Ureter (tissue), 1 donor: ENCODE data around the gene DCC. TPM values are rescaled to one million over a fixed set of nuclear protein-coding genes. Genes with fewer than 3 reads are reported as not detected.

Source experiments
- DNase-seq: peaks from one replicate; pipeline ENCODE4 v3.0.0-alpha.2; 2020; ENCODE audit warnings: low spot score
- total RNA-seq: library from RNA; stranded (reverse); gene quantifications from one replicate; pipeline ENCODE4 v1.2.4, GENCODE V29; 2023
- donor health status: DM: yes; HTN: yes; CAD: no.

DCC gene
- total RNA-seq, 1 donor from 2014 or later, result 4.4 TPM

- DNase-seq, result no peak
Observed at GRCh38 chr18:53038608-53039007, 698.6 kb downstream of the DCC start.

DNA sequence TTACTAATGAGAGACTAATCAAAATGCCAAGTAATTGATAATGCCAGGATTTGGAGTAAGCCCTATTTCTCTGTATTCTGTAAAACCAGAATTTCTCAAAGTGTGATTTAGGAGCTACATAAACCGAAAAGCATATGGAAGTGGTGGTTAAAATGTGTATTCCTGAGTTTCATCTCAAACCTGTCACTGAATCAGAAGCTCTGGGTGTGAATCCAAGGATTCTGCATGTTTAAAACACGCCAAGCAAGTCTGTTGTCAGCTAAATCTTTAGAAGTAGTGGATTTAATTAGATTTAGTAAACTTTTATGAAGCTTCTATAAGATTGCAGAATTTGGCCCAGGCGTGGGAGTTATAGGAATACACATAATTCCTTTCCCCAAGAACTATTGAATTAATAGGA lies 700.3 kb downstream of the DCC start:
- DNase-seq, result no peak

DNA sequence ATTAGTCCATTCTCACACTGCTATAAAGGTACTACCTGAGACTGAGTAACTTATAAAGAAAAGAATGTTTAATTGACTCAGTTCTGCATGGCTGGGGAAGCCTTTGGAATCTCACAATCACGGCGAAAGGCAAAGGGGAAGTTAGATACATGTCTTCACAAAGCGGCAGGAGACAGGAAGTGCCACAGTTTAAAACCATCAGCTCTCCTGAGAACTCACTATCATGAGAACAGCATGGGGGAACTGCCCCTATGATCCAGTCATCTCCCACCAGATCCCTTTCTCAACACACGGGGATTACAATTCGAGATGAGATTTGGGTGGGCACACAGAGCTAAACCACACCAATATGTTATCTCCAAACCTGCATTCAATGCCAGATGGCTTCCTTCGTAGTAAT lies 716.1 kb downstream of the DCC start:
- DNase-seq, result no peak

DNA sequence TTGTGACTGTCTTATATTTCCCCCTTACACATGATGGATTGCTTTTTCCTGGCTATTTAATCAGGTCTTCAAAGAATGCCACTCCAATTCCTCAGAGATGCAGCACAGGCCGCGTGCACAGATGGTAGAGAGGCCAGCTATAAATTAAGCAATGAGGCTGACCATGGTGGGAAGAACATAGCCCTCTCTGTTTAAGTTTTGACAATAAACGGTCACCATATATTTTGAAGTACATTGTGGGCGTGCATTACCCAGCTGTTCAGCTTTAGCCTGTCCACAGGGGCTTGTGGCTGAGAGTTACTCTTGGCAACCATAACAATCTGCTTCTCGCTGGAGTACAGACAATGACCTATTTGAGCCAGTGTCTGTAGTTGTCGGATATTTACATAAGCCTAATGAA lies 730.8 kb downstream of the DCC start:
- DNase-seq, result no peak

DNA sequence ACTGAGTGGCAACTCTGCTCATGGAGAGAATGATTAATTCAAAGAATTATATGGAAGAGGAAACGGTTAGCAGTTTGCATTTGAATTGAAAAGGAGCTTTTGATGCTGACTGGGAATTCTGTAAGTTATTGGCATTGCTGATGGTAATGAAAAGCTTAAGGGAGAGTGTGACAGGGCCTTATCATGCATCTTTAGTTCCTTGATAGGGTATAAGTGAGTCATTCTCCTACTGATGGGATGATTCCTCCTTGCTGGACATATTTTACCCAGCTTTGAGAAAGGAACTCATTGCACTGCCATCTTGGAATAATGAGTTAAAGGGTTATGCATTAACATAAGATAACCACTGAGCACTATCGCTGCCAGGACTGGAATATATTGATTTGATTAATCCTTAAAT lies 740.7 kb downstream of the DCC start:
- no peak for DNase-seq

DNA sequence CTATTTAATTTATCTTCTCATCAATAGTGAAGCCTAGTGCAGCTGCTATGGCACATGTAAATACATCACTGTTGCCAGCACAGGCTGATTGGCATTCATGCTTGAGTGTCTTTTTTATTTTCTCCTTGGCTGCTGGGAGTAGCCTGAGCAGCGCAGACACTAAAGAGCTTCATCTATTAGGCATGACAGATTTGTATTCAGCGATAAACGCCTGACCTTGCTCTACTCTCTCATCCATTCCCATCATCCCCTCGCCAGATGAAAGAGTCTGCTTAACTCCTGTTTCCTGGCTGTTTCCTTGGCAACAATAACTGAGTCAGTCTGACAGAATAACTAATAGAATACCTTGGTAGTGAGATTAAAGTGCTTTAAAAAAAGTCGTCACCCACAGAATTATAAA lies 753.6 kb downstream of the DCC start:
- DNase-seq, result no peak

GRCh38 chr18:53101536-53102105 lies 761.6 kb downstream of the DCC start:
- DNase-seq, result no peak

GRCh38 chr18:53114441-53114840 lies 774.4 kb downstream of the DCC start:
- no peak for DNase-seq

- DNase-seq, result no peak
Observed at GRCh38 chr18:53115876-53116585, 776.0 kb downstream of the DCC start.

- DNase-seq, result no peak
Observed at GRCh38 chr18:53117851-53118250, 777.9 kb downstream of the DCC start.

GRCh38 chr18:53126210-53126609 lies 786.2 kb downstream of the DCC start:
- no peak for DNase-seq

- DNase-seq, result no peak
Observed at GRCh38 chr18:53131001-53131400, 791.0 kb downstream of the DCC start.

- no peak for DNase-seq
Observed at GRCh38 chr18:53134711-53135110, 794.7 kb downstream of the DCC start.

- no peak for DNase-seq
Observed at GRCh38 chr18:53135654-53136053, 795.7 kb downstream of the DCC start.

DNA sequence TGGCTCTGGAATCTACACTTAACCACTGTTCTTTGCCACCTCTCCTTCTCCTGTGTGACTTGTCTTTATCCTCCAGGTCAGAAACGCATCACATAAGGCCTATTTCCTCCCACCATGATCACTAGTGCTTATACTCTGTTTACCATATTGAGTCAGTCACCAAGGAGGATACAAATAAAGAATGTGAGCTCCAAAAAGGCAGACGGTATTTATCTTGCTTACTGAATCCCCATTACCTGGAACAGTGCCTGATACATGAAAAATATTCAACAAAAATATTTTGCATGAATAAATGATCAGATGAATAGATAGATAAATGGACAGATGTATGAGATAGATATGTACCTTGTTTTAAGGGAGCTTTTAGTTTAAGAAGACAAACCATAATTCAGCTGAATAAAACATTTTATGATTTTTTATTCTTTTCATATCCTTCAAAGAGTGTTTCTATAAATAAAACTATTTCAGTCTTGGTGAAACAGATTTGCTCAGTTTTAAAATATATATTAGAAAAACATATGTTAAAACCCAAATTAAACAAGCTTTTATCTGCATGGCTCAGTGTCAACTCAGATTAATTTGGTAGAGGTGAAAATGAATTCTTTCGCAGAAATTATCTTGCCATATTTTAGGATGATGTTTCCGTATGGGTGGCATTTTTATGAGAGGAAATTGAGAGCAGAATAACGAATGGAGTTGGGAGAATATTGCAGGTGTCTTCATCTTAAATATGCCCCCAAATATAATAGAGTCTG lies 799.9 kb downstream of the DCC start:
- no peak for DNase-seq

DNA sequence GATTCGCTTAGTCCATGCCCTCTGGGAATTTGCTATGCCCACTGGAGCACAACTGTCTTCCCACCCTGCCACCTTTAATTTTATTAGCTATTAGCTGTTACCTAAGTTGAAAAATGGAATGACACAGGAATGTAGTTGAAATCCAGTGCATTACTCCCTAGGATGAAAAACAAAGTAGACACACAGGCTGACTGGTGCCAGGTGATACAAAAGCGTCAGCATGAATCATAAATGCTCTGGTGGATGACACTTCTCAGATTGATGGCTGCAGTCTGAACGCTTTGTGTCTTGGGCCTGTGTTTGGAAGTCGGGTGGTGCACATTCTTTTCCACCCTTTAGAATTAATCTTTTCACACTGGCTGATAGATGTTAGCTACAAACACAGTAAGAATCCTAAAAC lies 802.0 kb downstream of the DCC start:
- DNase-seq, result no peak

GRCh38 chr18:53147472-53147871 lies 807.5 kb downstream of the DCC start:
- no peak for DNase-seq

DNA sequence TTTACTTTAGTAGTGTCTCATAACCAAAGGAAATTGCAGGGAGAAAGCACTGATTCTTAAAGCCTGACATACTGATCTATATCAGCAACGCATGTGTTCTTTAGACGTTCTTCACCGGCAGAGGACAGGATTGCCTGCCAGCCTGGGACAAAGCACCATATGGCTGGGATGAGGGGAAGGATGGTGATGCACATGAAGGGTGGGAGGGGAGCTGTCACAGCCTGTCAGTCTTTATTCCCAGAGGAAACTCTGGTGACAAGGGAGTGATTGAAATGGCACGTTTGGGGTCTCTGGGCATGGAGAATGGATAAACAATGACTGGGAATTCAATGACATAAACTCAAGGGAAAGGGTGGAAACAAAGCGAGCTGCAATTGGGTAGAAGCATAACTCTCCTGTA lies 808.1 kb downstream of the DCC start:
- no peak for DNase-seq

- no peak for DNase-seq
Observed at GRCh38 chr18:53152476-53152875, 812.5 kb downstream of the DCC start.

DNA sequence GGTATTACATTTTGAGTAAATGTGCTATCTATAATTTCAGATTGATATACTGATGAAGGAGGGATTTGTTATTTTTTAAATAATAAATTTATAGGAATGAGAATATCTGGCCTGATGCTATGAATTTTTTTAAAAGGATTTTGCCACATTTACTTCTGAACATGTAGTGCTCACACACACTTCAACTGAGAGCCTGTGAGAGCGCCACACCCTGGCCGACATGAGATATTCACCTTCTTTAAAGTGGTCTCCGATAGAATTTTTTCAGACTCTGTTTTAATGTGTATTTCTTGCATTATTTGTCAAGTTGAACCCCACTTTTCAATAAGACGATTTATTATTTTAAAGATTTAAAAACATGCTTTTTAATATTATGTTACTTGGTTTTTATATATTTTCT lies 813.3 kb downstream of the DCC start:
- DNase-seq, result no peak

GRCh38 chr18:53153800-53154199 lies 813.8 kb downstream of the DCC start:
- DNase-seq, result no peak

- no peak for DNase-seq
Observed at GRCh38 chr18:53165770-53166169, 825.8 kb downstream of the DCC start.

GRCh38 chr18:53169346-53169745 lies 829.3 kb downstream of the DCC start:
- DNase-seq, result no peak
